ENCODE measurements around the gene RFTN1. TPM values are rescaled to one million over a fixed set of nuclear protein-coding genes. Genes with fewer than 3 reads are reported as not detected.

Gene RFTN1
- total and polyA plus RNA-seq, 2 experiments from 2014 or later = 3.3 to 7.2 TPM

DNA sequence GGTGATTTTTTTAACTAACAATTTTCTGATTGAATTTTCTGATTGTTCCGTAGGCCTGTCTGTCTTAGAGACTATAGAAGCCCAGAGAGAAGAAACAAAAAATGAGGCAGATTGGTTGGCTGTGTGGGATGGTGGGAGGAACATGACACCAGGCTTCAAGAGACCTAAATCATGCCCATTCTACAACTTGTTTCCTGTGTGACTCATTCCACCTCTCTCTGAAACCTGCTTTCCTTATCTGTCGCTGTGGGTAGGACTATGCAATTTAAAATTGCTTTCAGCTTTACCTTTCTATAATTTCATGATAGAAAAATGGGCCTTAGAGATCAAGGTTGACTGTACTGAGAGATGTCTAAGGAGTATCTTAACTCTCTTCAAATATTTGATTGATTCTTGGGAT lies 203.9 kb downstream of the RFTN1 start:
- DNase-seq (ENCODE audit: low spot score) = no peak
- no peak overlapping the region for H2AFZ ChIP-seq
- H3K36me3 Mint-ChIP-seq (ENCODE audit: low read depth) = peaks cover 18% of the 10 kb centered on the region
- no peak overlapping the region for H3K4me2 ChIP-seq
- H3K4me1 ChIP-seq (ENCODE audit: insufficient read depth) = no peaks in the 10 kb centered on the region
- no peaks in the 10 kb centered on the region for H3K79me2 ChIP-seq (replicated peaks; ENCODE audit: insufficient read depth)
- H3F3A ChIP-seq (replicated peaks; ENCODE audit: low read depth) = no peaks in the 10 kb centered on the region
- no peak overlapping the region for H3K27ac Mint-ChIP-seq
- H3K27me3 Mint-ChIP-seq (ENCODE audit: insufficient read depth, low read depth, poor library complexity) = peaks cover 2% of the 10 kb centered on the region
- H3K9me3 Mint-ChIP-seq = no peaks in the 10 kb centered on the region
- H3K4me1 Mint-ChIP-seq = peaks cover 20% of the 10 kb centered on the region
- no peaks in the 10 kb centered on the region; the same call in 1 of the 2 replicates for H4K20me1 ChIP-seq (replicated peaks; ENCODE audit: insufficient read depth)
- H3K9me2 ChIP-seq (ENCODE audit: insufficient read depth) = no peaks in the 10 kb centered on the region
- H3K4me3 Mint-ChIP-seq = no peak overlapping the region
- TF ChIP-seq ZNF331 (CRISPR knock-in tag; IDR thresholded peaks at IDR 0.05; ENCODE audit: low read depth) (no peak), ZNF114 (CRISPR knock-in tag; IDR thresholded peaks at IDR 0.05) (no peak), EZH2 (IDR thresholded peaks at IDR 0.05; ENCODE audit: low read depth, unreplicated experiment) (no peak), ETS1 (IDR thresholded peaks at IDR 0.05) (no peak)
- no peak for ATAC-seq
- no peaks in the 10 kb centered on the region for H3K36me3 ChIP-seq (ENCODE audit: insufficient read depth)
- H3K27ac ChIP-seq (ENCODE audit: low read depth) = no peak overlapping the region
- no peaks in the 10 kb centered on the region for H3K27me3 ChIP-seq (ENCODE audit: insufficient read depth)
- no peak overlapping the region for H3K4me3 ChIP-seq

DNA sequence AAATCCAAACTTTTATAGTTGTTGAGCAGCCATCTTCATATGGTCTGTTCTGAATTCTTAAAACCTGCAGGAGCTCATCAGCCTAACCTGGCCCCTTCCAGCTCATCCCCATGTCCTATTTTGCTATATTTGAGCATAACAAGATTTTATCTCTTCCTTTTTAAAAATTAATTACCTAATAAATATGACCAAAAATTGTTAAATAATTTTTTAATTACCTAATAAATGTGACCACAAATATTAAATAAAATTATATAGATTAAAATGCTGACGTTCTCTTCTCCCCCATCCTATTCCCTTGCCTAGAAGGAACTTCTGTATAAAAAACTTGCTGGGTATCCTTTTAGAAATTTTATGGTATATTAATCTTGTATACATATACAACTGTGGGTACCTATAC lies 204.8 kb downstream of the RFTN1 start:
- H3K27me3 Mint-ChIP-seq (ENCODE audit: insufficient read depth, low read depth, poor library complexity) = peaks cover 3% of the 10 kb centered on the region
- Histone ChIP-seq H3K4me3 (no peak overlapping the region), H3K4me1 (ENCODE audit: insufficient read depth) (no peaks in the 10 kb centered on the region; the same call in 1 of the 2 replicates), H3K4me2 (no peak overlapping the region), H3K79me2 (replicated peaks; ENCODE audit: insufficient read depth) (no peaks in the 10 kb centered on the region; the same call in 1 of the 2 replicates), H3K27ac (ENCODE audit: low read depth) (no peak overlapping the region), H3K9me2 (ENCODE audit: insufficient read depth) (no peaks in the 10 kb centered on the region), H2AFZ (no peak overlapping the region), H3K36me3 (ENCODE audit: insufficient read depth) (no peaks in the 10 kb centered on the region), H3K27me3 (ENCODE audit: insufficient read depth) (no peaks in the 10 kb centered on the region), H4K20me1 (replicated peaks; ENCODE audit: insufficient read depth) (no peaks in the 10 kb centered on the region; the same call in 1 of the 2 replicates), H3F3A (replicated peaks; ENCODE audit: low read depth) (no peaks in the 10 kb centered on the region)
- ATAC-seq (no peak), DNase-seq (ENCODE audit: low spot score) (no peak)
- no peak overlapping the region for H3K27ac Mint-ChIP-seq
- peaks cover 23% of the 10 kb centered on the region for H3K36me3 Mint-ChIP-seq (ENCODE audit: low read depth)
- no peak overlapping the region for H3K4me3 Mint-ChIP-seq
- H3K4me1 Mint-ChIP-seq = peaks cover 25% of the 10 kb centered on the region
- no peaks in the 10 kb centered on the region for H3K9me3 Mint-ChIP-seq
- TF ChIP-seq, protein P1, sequence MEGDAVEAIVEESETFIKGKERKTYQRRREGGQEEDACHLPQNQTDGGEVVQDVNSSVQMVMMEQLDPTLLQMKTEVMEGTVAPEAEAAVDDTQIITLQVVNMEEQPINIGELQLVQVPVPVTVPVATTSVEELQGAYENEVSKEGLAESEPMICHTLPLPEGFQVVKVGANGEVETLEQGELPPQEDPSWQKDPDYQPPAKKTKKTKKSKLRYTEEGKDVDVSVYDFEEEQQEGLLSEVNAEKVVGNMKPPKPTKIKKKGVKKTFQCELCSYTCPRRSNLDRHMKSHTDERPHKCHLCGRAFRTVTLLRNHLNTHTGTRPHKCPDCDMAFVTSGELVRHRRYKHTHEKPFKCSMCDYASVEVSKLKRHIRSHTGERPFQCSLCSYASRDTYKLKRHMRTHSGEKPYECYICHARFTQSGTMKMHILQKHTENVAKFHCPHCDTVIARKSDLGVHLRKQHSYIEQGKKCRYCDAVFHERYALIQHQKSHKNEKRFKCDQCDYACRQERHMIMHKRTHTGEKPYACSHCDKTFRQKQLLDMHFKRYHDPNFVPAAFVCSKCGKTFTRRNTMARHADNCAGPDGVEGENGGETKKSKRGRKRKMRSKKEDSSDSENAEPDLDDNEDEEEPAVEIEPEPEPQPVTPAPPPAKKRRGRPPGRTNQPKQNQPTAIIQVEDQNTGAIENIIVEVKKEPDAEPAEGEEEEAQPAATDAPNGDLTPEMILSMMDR (conservative IDR thresholded peaks at IDR 0.05; ENCODE audit: low read depth in 2 of 2) = no peak
- TF ChIP-seq STAT1 (IDR thresholded peaks at IDR 0.05; ENCODE audit: unreplicated experiment) (no peak), ZNF331 (CRISPR knock-in tag; IDR thresholded peaks at IDR 0.05; ENCODE audit: low read depth) (no peak), ETS1 (IDR thresholded peaks at IDR 0.05) (no peak), REST (IDR thresholded peaks at IDR 0.05; ENCODE audit: unreplicated experiment) (no peak), CREB1 (CRISPR knock-in tag; IDR thresholded peaks at IDR 0.05; ENCODE audit: low read depth) (no peak), EZH2phosphoT487 (IDR thresholded peaks at IDR 0.05; ENCODE audit: unreplicated experiment) (no peak)

All from GM23338 (cell line).